GM06990 (cell line): Measurements from ENCODE around the gene PCED1A.

Experiments
- DNase-seq: peaks from one replicate; pipeline ENCODE4 v3.0.0-alpha.2; 2011; ENCODE audit not compliant: insufficient read length; ENCODE audit errors: extremely low read depth
- H3K27me3 ChIP-seq: replicated peaks from 2 replicates; pipeline ENCODE4 v1.6.0; 2011; ENCODE audit warnings: low read length; ENCODE audit not compliant: control insufficient read depth, insufficient read depth
- H3K36me3 ChIP-seq: 2 replicates; pipeline ENCODE4 v1.5.1; 2011; ENCODE audit warnings: low read length; ENCODE audit not compliant: control insufficient read depth, insufficient read depth
- H3K4me3 ChIP-seq: replicated peaks from 2 replicates; pipeline ENCODE4 v1.5.1; 2011; ENCODE audit warnings: low read depth, mild to moderate bottlenecking, control low read depth, low read length
- TF ChIP-seq, protein P1 (sequence below): IDR thresholded peaks from 2 replicates; pipeline ENCODE4 v1.5.1; 2011; ENCODE audit warnings: low read length, control low read depth, mild to moderate bottlenecking, inconsistent platforms; ENCODE audit not compliant: insufficient read depth, poor library complexity, severe bottlenecking

PCED1A gene

DNA sequence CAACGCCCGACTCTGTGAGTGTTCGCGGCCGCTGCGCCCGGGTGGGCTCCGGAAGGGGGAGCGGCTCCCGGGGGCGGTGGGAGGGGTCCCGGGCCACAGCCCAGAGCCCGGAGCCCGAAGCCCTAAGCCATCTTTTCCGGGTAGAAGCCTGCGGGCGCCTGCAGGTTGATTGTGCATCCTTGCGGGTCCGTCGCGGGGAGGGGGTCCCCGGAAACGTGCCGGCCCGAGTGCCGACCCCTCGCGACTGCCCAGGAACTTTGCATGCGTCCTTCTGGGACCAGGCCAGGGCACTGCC, 33.2 kb upstream of the PCED1A start:
- Histone ChIP-seq H3K4me3 (peak overlapping the region; percentile 90), H3K27me3 (no peaks in the 10 kb centered on the region), H3K36me3 (no peaks in the 10 kb centered on the region)
- TF ChIP-seq, protein P1, sequence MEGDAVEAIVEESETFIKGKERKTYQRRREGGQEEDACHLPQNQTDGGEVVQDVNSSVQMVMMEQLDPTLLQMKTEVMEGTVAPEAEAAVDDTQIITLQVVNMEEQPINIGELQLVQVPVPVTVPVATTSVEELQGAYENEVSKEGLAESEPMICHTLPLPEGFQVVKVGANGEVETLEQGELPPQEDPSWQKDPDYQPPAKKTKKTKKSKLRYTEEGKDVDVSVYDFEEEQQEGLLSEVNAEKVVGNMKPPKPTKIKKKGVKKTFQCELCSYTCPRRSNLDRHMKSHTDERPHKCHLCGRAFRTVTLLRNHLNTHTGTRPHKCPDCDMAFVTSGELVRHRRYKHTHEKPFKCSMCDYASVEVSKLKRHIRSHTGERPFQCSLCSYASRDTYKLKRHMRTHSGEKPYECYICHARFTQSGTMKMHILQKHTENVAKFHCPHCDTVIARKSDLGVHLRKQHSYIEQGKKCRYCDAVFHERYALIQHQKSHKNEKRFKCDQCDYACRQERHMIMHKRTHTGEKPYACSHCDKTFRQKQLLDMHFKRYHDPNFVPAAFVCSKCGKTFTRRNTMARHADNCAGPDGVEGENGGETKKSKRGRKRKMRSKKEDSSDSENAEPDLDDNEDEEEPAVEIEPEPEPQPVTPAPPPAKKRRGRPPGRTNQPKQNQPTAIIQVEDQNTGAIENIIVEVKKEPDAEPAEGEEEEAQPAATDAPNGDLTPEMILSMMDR, result no peak
- DNase-seq, result no peak

DNA sequence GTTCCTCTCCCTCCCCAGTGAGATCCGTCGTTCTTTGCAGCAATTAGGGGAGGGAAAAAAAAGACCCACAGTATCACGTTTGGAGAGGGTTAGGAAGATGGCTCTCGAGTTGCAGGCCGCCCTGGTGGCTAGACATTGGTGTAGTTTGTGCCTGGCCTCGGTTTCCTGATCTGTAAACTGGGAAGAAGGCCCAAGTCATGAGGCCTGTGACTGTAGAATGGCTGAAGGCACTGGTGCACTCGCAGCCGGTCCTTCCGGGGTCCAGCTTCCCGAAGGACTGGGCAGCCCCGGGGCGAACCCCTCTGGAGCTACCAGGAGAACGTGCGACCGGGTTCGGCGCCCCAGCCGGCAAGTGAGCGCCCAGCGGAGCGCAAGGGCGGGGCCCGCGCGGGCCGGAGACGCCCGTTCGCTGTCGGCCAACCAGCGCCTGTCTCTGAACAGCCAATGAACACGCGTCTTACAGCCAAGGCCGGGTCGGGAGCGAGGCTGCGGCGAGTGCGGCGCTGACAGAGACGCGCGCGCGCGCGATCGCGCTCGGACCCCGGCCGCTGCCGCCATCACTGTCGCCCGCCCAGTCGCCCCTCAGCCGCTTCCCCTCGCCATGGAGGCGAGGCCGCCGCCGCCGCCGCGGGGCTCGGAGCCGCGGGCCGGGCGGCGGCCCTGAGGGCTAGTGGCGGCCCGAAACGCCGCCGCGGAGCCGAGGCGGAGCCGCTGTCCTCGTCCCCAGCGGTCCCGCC, 32.7 kb upstream of the PCED1A start, which contains the start of gene PTPRA:
TSS of gene PTPRA (plus strand) at position 472 of the 737 bp plus-strand sequence. CDS start 90,797 bp downstream, outside the sequence.
- DNase-seq, result peak; percentile 95
- TF ChIP-seq, protein P1, result no peak
- H3K36me3 ChIP-seq, result no peaks in the 10 kb centered on the region
- H3K4me3 ChIP-seq, result peak within 1 kb of the TSS; percentile 90
- H3K27me3 ChIP-seq, result no peaks in the 10 kb centered on the region

DNA sequence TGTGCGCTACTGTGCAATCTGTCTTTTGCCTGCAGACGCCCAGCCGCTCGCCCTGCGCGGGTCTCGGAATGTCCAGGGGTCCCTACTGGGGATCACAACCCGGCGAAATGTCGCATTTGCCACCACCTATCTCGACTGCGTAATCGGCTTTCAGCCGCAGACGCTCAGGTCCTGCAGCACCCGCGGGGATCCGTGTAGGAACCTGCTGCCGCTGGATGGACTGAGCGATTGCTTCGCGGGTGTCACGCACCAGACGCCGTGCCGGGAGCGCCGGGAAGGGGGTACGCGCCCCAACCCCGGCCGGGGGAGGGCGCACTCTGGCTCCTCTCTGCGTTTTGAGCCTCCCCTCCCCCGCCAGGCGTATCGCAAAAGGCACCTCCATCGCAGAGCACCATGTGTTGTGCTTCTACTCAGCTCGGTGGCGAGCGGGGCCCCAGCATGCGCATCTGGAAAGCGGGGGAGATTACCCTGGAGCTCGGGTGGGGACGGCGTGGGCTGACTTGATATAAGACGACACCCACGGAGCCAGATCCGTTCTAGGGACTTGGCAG, 32.1 kb upstream of the PCED1A start:
- H3K36me3 ChIP-seq, result no peaks in the 10 kb centered on the region
- no peaks in the 10 kb centered on the region for H3K27me3 ChIP-seq
- peak overlapping the region; percentile 72 for H3K4me3 ChIP-seq
- TF ChIP-seq, protein P1, result peak; percentile 62
- peak; percentile 83 for DNase-seq

DNA sequence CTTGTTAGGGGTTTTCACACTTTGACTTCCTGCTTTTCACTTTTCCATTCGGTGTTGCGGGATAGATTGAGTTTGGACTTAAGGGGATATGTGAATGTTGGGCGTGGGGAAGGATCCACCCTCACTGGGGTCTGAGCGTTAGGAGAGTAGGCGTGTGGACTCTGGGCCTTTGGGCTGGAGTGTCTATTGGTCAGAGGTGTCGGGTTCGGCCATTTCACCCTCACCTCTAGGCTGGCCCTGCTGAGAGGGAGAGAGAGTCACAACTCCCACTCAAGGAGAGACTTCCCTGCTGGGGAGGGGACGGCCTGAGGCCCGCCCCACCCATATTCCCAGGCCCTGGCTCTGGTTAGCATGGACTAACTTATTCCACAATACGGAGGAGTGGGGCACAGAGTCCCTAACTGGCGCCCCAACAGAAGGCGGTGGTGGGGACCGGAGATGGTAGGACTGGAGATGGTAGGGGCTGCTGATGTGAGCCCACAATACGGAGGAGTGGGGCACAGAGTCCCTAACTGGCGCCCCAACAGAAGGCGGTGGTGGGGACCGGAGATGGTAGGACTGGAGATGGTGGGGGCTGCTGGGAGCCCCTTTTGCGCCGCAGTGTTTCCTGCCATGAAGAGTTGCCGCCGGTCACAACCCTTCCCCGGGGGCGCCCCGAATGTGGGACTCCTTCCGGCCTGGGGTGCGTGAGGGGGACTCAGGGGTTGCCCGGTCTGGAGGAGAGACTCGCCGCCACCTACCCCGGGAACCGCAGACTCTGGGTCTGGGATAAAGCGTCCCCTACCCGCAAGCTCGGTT, 31.4 kb upstream of the PCED1A start:
- Histone ChIP-seq H3K4me3 (peak overlapping the region; percentile 72), H3K36me3 (peaks cover 2% of the 10 kb centered on the region), H3K27me3 (no peaks in the 10 kb centered on the region)
- TF ChIP-seq, protein P1, result no peak
- no peak for DNase-seq

DNA sequence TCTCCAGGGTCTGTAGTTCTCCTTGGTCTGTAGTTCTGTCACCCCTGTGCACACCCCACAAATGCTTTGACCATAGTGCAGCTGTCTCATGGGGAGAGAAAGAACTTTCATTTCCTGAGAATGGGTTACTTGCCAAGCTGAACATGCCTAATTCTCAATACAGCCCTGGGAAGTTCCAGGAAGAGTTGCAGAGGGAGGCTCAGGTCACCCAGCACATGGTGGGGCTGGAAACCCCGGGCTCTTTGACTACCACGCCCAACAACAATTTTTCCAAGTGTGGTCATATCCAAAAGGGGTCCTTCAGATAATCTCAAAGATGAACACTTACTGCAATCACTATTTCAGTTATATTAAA, 30.6 kb upstream of the PCED1A start:
- TF ChIP-seq, protein P1, result no peak
- no peak for DNase-seq
- Histone ChIP-seq H3K4me3 (no peak overlapping the region), H3K27me3 (no peaks in the 10 kb centered on the region), H3K36me3 (peaks cover 5% of the 10 kb centered on the region)
